Endothelial cell (in vitro differentiated cells): Measurements from ENCODE around the gene CTNNA3. TPM values are rescaled to one million over a fixed set of nuclear protein-coding genes. Genes with fewer than 3 reads are reported as not detected.

ENCODE experiments used
- DNase-seq: peaks from one replicate; pipeline ENCODE4 v3.0.0; 2021; ENCODE audit warnings: low spot score
- H3K27ac Mint-ChIP-seq: one replicate; pipeline ENCODE4 v1.8.0; 2021; ENCODE audit warnings: mixed read lengths, inconsistent platforms; ENCODE audit not compliant: unreplicated experiment
- H3K27me3 Mint-ChIP-seq: one replicate; pipeline ENCODE4 v1.8.0; 2021; ENCODE audit warnings: mild to moderate bottlenecking, moderate library complexity, mixed read lengths, inconsistent platforms; ENCODE audit not compliant: unreplicated experiment
- H3K36me3 Mint-ChIP-seq: one replicate; pipeline ENCODE4 v1.8.0; 2021; ENCODE audit warnings: mild to moderate bottlenecking, low read depth, mixed read lengths, inconsistent platforms; ENCODE audit not compliant: unreplicated experiment
- H3K4me1 Mint-ChIP-seq: one replicate; pipeline ENCODE4 v1.8.0; 2021; ENCODE audit warnings: mild to moderate bottlenecking, mixed read lengths, inconsistent platforms; ENCODE audit not compliant: unreplicated experiment
- H3K4me3 Mint-ChIP-seq: one replicate; pipeline ENCODE4 v1.8.0; 2021; ENCODE audit warnings: mild to moderate bottlenecking, mixed read lengths, inconsistent platforms; ENCODE audit not compliant: unreplicated experiment
- H3K9me3 Mint-ChIP-seq: one replicate; pipeline ENCODE4 v1.8.0; 2021; ENCODE audit warnings: mixed read lengths, inconsistent platforms; ENCODE audit not compliant: unreplicated experiment
- CTCF ChIP-seq: fragments of 200-600 bp; sonication (generic); IDR thresholded peaks from one replicate; pipeline ENCODE4 v1.5.0; 2021; ENCODE audit warnings: antibody characterized with exemption; ENCODE audit not compliant: unreplicated experiment
- total RNA-seq: library from RNA; stranded (reverse); fragmentation: NEBNext Ultra II Directional; extraction: Animal tissue kit (Norgen Biotek cat#: 25700); gene quantifications from one replicate; pipeline ENCODE4 v1.2.1, GENCODE V29; 2021; ENCODE audit not compliant: unreplicated experiment

The CTNNA3 gene
- total RNA-seq, 1 donor from 2014 or later, result 2.3 TPM

GRCh38 chr10:66538371-66538770 is 1157.6 kb downstream of the CTNNA3 start:
- Mint-ChIP-seq H3K27me3 (no peaks in the 10 kb centered on the region), H3K4me1 (no peaks in the 10 kb centered on the region), H3K27ac (no peak overlapping the region), H3K9me3 (no peaks in the 10 kb centered on the region), H3K36me3 (no peaks in the 10 kb centered on the region), H3K4me3 (no peak overlapping the region)
- no peak for TF ChIP-seq CTCF
- no peak for DNase-seq

- no peaks in the 10 kb centered on the region for H3K9me3 Mint-ChIP-seq
- H3K36me3 Mint-ChIP-seq, result no peaks in the 10 kb centered on the region
- no peak overlapping the region for H3K4me3 Mint-ChIP-seq
- DNase-seq, result no peak
- H3K27ac Mint-ChIP-seq, result no peak overlapping the region
- H3K4me1 Mint-ChIP-seq, result no peaks in the 10 kb centered on the region
- H3K27me3 Mint-ChIP-seq, result no peaks in the 10 kb centered on the region
- TF ChIP-seq CTCF, result no peak
Observed at GRCh38 chr10:66537186-66537585, 1158.8 kb downstream of the CTNNA3 start.

GRCh38 chr10:66535439-66535838 is 1160.6 kb downstream of the CTNNA3 start:
- DNase-seq, result no peak
- Mint-ChIP-seq H3K4me3 (no peak overlapping the region), H3K36me3 (no peaks in the 10 kb centered on the region), H3K27ac (no peak overlapping the region), H3K9me3 (no peaks in the 10 kb centered on the region), H3K4me1 (no peaks in the 10 kb centered on the region), H3K27me3 (no peaks in the 10 kb centered on the region)
- no peak for TF ChIP-seq CTCF

- Mint-ChIP-seq H3K4me1 (no peaks in the 10 kb centered on the region), H3K9me3 (no peaks in the 10 kb centered on the region), H3K4me3 (no peak overlapping the region), H3K27me3 (no peaks in the 10 kb centered on the region), H3K36me3 (no peaks in the 10 kb centered on the region), H3K27ac (no peak overlapping the region)
- DNase-seq, result no peak
- no peak for TF ChIP-seq CTCF
Observed at GRCh38 chr10:66534866-66535265, 1161.1 kb downstream of the CTNNA3 start.

- no peak overlapping the region for H3K27ac Mint-ChIP-seq
- H3K4me1 Mint-ChIP-seq, result no peaks in the 10 kb centered on the region
- no peaks in the 10 kb centered on the region for H3K9me3 Mint-ChIP-seq
- H3K27me3 Mint-ChIP-seq, result no peaks in the 10 kb centered on the region
- no peak for DNase-seq
- no peak overlapping the region for H3K4me3 Mint-ChIP-seq
- TF ChIP-seq CTCF, result no peak
- H3K36me3 Mint-ChIP-seq, result no peaks in the 10 kb centered on the region
Observed at GRCh38 chr10:66521506-66521905, 1174.5 kb downstream of the CTNNA3 start.
